HepG2 (cell line): ENCODE measurements around the gene SYPL2. TPM values are rescaled to one million over a fixed set of nuclear protein-coding genes. Genes with fewer than 3 reads are reported as not detected.
A peak's percentile ranks its signal among the peaks of the same experiment; 100 is the strongest.

Experiments used
- ARNT ChIP-seq: fragments of 450-650 bp; IDR thresholded peaks from 2 replicates; pipeline ENCODE4 v1.6.1; 2017
- CEBPB ChIP-seq: IDR thresholded peaks from 2 replicates; pipeline ENCODE4 v1.6.1; 2011; ENCODE audit warnings: low read depth, low read length, improper control_type of control experiment, borderline replicate concordance
- FOXA3 ChIP-seq: IDR thresholded peaks from 2 replicates; pipeline ENCODE4 v1.6.1; 2016; ENCODE audit warnings: missing genetic modification reagents, missing compliant biosample characterization
- FOXM1 ChIP-seq: sonication (generic); formaldehyde crosslinking; IDR thresholded peaks from 2 replicates; pipeline ENCODE4 v1.5.0; 2020; ENCODE audit warnings: missing genetic modification reagents
- GLI4 ChIP-seq: sonication (generic); formaldehyde crosslinking; IDR thresholded peaks from 2 replicates; pipeline ENCODE4 v1.5.1; 2020; ENCODE audit warnings: missing genetic modification reagents, mild to moderate bottlenecking, moderate library complexity, borderline replicate concordance
- HCFC1 ChIP-seq: fragments of 150-350 bp; IDR thresholded peaks from 2 replicates; pipeline ENCODE4 v1.6.1; 2014; ENCODE audit warnings: low read depth, low read length
- HNF4A ChIP-seq: sonication (generic); formaldehyde crosslinking; IDR thresholded peaks from 2 replicates; pipeline ENCODE4 v1.4.0; 2020; ENCODE audit warnings: missing genetic modification reagents
- HOXA7 ChIP-seq: sonication (generic); formaldehyde crosslinking; IDR thresholded peaks from 2 replicates; pipeline ENCODE4 v1.8.1; 2022; ENCODE audit warnings: mild to moderate bottlenecking, missing genetic modification reagents, moderate library complexity
- KLF9 ChIP-seq: IDR thresholded peaks from 2 replicates; pipeline ENCODE4 v1.6.1; 2016; ENCODE audit warnings: low read depth
- MED13 ChIP-seq: sonication (generic); formaldehyde crosslinking; IDR thresholded peaks from 2 replicates; pipeline ENCODE4 v1.5.0; 2020; ENCODE audit warnings: missing genetic modification reagents
- PAWR ChIP-seq: sonication (generic); formaldehyde crosslinking; IDR thresholded peaks from 2 replicates; pipeline ENCODE4 v1.4.0; 2020; ENCODE audit warnings: missing genetic modification reagents, mild to moderate bottlenecking, borderline replicate concordance
- RBM22 ChIP-seq: fragments of 200-400 bp; formaldehyde crosslinking; optimal IDR thresholded peaks from 2 replicates; pipeline ENCODE3; 2017; ENCODE audit warnings: mild to moderate bottlenecking, low read length, moderate library complexity
- SP5 ChIP-seq: IDR thresholded peaks from 2 replicates; pipeline ENCODE4 v1.6.1; 2016; ENCODE audit warnings: low read depth, borderline replicate concordance
- ZBTB7B ChIP-seq: sonication (generic); formaldehyde crosslinking; IDR thresholded peaks from 2 replicates; pipeline ENCODE4 v1.4.0; 2020; ENCODE audit warnings: missing genetic modification reagents
- ZKSCAN5 ChIP-seq: sonication (generic); formaldehyde crosslinking; IDR thresholded peaks from 2 replicates; pipeline ENCODE4 v1.5.1; 2020; ENCODE audit warnings: mild to moderate bottlenecking, missing genetic modification reagents
- ZNF143 ChIP-seq: sonication (generic); formaldehyde crosslinking; IDR thresholded peaks from 2 replicates; pipeline ENCODE4 v1.4.0; 2020; ENCODE audit warnings: missing genetic modification reagents
- ZNF333 ChIP-seq: sonication (generic); formaldehyde crosslinking; IDR thresholded peaks from 2 replicates; pipeline ENCODE4 v1.4.0; 2020; ENCODE audit warnings: mild to moderate bottlenecking, missing genetic modification reagents, borderline replicate concordance
- ZNF883 ChIP-seq: sonication (generic); formaldehyde crosslinking; IDR thresholded peaks from 2 replicates; pipeline ENCODE4 v1.5.1; 2020; ENCODE audit warnings: mild to moderate bottlenecking, missing genetic modification reagents; ENCODE audit errors: not compliant biosample characterization
- polyA plus RNA-seq, 8 experiments: library from polyadenylated mRNA; depleted of rRNA in 3 of 8; stranded (reverse) in 7 of 8; unstranded in 1 of 8; fragments of >200 nt; fragmentation: Illumina TruSeq in 4 of 8; extraction: Trizol in 4 of 8; gene quantifications; 2 replicates each; pipeline versions ENCODE4 v1.2.1 to v1.2.3, GENCODE V29; 2011 to 2016; ENCODE audit warnings: low read depth in 4 of 8, missing spikeins in 1 of 8, mixed read lengths in 1 of 8; ENCODE audit not compliant: insufficient read depth in 1 of 8
- total RNA-seq, 5 experiments: library from RNA; depleted of rRNA; stranded (reverse); fragments of >200 nt; fragmentation: Illumina TruSeq; extraction: Trizol; gene quantifications; 2 replicates each; pipeline ENCODE4 v1.2.3, GENCODE V29; 2016; ENCODE audit warnings: low read depth in 1 of 5
- TF ChIP-seq, protein P1 (sequence below): sonication (generic); formaldehyde crosslinking; IDR thresholded peaks from 2 replicates; pipeline ENCODE4 v1.4.0; 2020; ENCODE audit warnings: missing genetic modification reagents, borderline replicate concordance
- TF ChIP-seq, protein P2 (sequence below): sonication (generic); formaldehyde crosslinking; IDR thresholded peaks from 2 replicates; pipeline ENCODE4 v1.8.0; 2022; ENCODE audit warnings: mild to moderate bottlenecking, missing genetic modification reagents, moderate library complexity
- TF ChIP-seq, protein P3 (sequence below): sonication (generic); formaldehyde crosslinking; IDR thresholded peaks from 2 replicates; pipeline ENCODE4 v1.5.1; 2020; ENCODE audit warnings: mild to moderate bottlenecking, missing genetic modification reagents, moderate library complexity

SYPL2 gene
- total and polyA plus RNA-seq, 2 of the 13 experiments (the other 11 are each of a cell fraction or from before 2014, with no cell fraction given) = 0.17 to 0.24 TPM

DNA sequence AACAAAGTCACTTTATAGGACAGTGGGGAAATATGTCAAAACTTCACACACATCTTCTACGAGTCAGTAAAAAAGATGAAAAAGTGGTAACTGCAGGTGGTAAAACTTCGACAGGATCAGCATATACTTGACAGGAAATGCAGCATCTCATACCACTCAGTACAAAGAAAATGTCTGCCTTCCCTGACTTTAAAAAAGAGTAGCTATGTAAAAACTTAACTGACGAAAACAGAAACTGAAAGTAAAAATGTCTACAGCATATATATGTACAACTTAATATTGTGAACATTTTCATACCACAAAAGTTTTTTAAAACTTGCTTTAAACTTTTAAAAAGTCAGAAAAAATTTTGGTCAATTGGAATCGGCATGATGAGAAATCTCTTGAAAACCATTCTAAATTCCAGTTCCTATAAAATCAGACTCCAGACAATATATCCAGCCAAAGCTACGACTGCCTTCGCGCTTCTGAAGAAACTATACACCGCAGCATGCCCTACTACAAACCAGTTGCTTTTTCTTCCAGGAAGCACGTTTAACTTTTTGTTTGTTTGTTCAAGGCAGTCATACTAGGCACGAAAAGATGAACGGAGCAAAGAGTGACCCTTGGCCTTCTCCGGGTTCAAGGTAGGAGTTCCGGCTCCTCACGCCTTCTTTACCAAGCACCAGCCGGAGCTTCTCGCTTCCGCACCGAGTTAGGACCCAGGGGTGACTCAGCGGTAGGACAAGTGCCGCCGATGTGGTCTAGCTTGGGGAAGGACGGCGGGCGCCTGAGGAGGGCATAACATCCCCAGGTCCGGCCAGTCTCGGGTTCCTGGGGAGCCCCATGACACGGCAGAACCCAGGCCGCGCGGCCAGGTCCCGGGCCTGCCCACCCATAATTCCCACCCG, 40.7 kb upstream of the SYPL2 start (continued):
- peak; percentile 59; the same call in 1 of the 2 replicates for TF ChIP-seq GLI4
- no peak for TF ChIP-seq RBM22
- no peak for TF ChIP-seq FOXA3 (CRISPR knock-in tag)
- TF ChIP-seq, protein P1, sequence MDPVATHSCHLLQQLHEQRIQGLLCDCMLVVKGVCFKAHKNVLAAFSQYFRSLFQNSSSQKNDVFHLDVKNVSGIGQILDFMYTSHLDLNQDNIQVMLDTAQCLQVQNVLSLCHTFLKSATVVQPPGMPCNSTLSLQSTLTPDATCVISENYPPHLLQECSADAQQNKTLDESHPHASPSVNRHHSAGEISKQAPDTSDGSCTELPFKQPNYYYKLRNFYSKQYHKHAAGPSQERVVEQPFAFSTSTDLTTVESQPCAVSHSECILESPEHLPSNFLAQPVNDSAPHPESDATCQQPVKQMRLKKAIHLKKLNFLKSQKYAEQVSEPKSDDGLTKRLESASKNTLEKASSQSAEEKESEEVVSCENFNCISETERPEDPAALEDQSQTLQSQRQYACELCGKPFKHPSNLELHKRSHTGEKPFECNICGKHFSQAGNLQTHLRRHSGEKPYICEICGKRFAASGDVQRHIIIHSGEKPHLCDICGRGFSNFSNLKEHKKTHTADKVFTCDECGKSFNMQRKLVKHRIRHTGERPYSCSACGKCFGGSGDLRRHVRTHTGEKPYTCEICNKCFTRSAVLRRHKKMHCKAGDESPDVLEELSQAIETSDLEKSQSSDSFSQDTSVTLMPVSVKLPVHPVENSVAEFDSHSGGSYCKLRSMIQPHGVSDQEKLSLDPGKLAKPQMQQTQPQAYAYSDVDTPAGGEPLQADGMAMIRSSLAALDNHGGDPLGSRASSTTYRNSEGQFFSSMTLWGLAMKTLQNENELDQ = 0 out of 2 replicates have a peak, but pooled peaks have one; percentile 12
- TF ChIP-seq MED13 (CRISPR knock-in tag) = no peak
- TF ChIP-seq ZNF883 (CRISPR knock-in tag) = no peak
- TF ChIP-seq KLF9 (CRISPR knock-in tag) = no peak
- TF ChIP-seq HCFC1 = no peak
- TF ChIP-seq, protein P2, sequence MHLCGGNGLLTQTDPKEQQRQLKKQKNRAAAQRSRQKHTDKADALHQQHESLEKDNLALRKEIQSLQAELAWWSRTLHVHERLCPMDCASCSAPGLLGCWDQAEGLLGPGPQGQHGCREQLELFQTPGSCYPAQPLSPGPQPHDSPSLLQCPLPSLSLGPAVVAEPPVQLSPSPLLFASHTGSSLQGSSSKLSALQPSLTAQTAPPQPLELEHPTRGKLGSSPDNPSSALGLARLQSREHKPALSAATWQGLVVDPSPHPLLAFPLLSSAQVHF (CRISPR knock-in tag) = no peak
- no peak for TF ChIP-seq ZKSCAN5 (CRISPR knock-in tag)
- no peak for TF ChIP-seq ZNF333
- TF ChIP-seq HOXA7 = no peak
- no peak for TF ChIP-seq CEBPB
- 0 out of 2 replicates have a peak, but pooled peaks have one; percentile 22 for TF ChIP-seq ZBTB7B (CRISPR knock-in tag)
- TF ChIP-seq SP5 (CRISPR knock-in tag) = no peak
- no peak for TF ChIP-seq ZNF143 (CRISPR knock-in tag)
- TF ChIP-seq ARNT = no peak
- peak; percentile 63; the same call in 1 of the 2 replicates for TF ChIP-seq HNF4A (CRISPR knock-in tag)
- TF ChIP-seq FOXM1 = no peak
- TF ChIP-seq PAWR = no peak
- TF ChIP-seq, protein P3, sequence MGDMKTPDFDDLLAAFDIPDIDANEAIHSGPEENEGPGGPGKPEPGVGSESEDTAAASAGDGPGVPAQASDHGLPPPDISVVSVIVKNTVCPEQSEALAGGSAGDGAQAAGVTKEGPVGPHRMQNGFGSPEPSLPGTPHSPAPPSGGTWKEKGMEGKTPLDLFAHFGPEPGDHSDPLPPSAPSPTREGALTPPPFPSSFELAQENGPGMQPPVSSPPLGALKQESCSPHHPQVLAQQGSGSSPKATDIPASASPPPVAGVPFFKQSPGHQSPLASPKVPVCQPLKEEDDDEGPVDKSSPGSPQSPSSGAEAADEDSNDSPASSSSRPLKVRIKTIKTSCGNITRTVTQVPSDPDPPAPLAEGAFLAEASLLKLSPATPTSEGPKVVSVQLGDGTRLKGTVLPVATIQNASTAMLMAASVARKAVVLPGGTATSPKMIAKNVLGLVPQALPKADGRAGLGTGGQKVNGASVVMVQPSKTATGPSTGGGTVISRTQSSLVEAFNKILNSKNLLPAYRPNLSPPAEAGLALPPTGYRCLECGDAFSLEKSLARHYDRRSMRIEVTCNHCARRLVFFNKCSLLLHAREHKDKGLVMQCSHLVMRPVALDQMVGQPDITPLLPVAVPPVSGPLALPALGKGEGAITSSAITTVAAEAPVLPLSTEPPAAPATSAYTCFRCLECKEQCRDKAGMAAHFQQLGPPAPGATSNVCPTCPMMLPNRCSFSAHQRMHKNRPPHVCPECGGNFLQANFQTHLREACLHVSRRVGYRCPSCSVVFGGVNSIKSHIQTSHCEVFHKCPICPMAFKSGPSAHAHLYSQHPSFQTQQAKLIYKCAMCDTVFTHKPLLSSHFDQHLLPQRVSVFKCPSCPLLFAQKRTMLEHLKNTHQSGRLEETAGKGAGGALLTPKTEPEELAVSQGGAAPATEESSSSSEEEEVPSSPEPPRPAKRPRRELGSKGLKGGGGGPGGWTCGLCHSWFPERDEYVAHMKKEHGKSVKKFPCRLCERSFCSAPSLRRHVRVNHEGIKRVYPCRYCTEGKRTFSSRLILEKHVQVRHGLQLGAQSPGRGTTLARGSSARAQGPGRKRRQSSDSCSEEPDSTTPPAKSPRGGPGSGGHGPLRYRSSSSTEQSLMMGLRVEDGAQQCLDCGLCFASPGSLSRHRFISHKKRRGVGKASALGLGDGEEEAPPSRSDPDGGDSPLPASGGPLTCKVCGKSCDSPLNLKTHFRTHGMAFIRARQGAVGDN = no peak
